GM21390 (cell line): ENCODE results near the gene CACNA1I.

Experiments
- ATAC-seq: cut with Tn5 transposase; IDR thresholded peaks from one replicate; pipeline ENCODE4 v1.9.1; 2021; ENCODE audit not compliant: unreplicated experiment

CACNA1I gene

GRCh38 chr22:39567135-39567946, 3.2 kb upstream of the CACNA1I start:
- no peak for ATAC-seq

DNA sequence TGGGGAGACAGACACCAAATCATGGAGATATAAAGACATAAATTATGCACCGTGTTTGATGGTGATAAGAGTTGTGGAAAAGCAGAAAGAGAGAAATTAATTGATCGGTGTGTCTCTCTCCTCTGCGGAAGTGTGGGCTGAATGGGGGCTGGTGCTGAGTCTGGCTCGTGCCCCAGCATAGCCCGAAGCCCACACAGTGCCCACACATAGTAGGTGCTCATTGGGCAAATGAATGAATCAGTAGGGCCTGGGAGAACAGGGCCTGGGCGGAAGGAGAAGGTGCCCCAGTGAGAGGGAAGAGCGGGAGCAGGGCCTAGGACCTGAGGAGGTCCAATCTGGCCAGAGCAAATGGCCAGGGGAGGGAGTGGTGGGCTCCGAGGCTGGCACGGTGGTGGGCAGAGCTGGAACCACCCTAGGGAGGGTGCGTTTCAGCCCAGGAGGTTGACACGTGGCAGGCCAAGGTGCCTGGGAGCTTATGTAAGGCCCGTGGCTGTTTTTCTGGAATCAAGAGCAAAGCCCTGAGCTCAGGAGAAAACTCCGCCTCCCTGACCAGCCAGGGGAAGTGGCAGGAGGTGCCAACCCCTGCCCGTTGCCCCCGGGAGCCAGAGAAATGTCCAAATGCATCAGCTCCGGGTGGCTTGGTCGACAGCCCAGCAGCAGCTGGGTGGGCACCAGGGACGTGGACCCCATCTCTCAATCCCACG, 2.1 kb upstream of the CACNA1I start:
- ATAC-seq, result no peak

DNA sequence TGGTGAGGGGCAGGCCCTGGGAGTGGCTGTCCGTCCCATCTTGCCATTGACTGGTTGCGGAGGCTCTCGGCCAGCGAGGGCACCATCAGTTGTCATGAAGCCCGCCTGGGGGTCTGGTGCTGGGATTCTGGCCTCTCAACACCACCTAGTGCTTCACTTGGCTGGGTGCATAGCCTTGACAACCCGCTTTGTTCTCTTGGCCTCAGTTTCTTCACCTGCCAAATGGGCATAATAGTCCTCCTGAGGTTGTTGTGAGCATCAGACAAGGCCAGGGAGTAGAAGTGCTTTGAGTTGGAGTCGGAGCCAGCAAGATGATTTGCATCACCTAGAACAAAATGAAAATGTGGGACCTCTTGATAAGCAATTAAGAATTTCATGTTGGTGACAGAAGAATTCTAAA, 1.5 kb upstream of the CACNA1I start:
- no peak for ATAC-seq

- no peak for ATAC-seq
Observed at GRCh38 chr22:39570226-39570625, 327 bp upstream of the CACNA1I start.

- ATAC-seq, result no peak
Observed at GRCh38 chr22:39571538-39571937, 985 bp downstream of the CACNA1I start.

GRCh38 chr22:39574779-39575551, 4.4 kb downstream of the CACNA1I start:
- no peak for ATAC-seq

DNA sequence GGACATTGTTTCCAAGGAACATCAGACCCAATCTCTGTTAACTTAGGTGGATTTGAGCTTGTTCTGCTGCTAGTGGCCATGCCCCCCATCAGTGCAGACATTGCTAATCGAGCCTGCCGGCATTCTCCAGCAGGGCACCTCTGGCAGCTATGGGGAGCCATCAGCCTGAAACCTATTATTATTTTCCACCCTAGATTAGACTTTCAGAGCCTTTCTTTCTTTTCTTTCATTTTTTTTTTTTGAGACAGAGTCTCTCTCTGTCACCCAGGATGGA, 4.9 kb downstream of the CACNA1I start:
- no peak for ATAC-seq

- no peak for ATAC-seq
Observed at GRCh38 chr22:39576027-39576426, 5.5 kb downstream of the CACNA1I start.

DNA sequence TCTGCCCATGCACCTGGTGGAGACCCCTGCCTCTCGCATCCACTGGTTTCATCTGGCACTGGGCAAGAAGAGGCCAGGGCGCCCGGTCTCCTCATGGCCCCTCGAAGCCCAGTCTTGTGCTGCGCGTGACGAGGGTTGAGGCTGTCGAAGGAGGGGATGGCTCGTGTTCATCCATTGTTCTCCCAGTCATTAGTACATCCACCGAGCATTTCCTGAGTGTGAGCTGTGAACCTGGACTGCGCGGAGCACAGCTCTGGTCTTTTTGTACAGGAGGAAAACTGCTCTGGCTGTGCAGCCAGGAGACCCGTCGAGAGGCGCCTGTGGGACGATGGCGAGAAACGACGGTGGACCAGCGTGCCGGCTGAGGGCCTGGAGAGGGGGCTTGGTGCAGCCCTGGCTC, 6.8 kb downstream of the CACNA1I start:
- no peak for ATAC-seq

DNA sequence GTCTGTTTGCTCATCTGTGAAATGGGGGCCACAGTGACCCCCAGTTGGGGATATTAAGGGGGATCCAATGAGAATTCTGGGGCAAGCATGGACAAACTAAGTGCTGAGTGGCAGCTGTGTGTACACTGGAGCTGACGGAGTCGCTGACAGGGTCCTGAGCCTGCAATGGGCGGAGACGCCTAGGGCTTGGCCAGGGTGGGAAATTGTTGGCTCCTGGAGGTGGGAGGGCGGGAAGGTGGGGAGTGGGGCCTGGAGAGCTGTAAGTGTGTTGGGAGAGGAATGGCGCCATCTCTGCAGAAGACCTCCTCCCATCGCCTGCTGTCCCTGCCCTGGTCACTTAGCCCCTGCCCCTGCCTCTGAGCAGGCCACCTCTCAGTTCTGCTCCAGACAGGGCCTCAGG, 7.3 kb downstream of the CACNA1I start:
- no peak for ATAC-seq

DNA sequence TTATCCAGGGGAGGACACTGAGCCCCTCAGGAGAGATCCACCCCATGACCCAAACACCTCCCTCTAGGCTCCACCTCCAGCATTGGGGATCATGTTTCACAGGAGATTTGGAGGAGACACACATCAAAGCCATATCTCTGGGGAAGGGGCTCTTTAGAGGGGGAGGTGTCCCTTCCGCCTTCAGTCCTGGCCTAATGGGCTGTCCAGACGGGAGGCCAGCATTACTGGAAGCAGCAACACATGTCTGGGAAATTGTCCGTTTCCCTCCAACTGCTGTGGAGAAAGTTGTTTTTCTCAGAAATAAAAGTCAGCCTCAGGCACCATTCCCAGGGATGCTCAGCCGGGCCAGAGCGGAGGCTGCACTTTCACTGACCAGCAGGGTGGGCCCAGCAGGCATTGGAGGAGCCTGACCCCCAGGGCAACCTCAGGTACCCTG, 9.5 kb downstream of the CACNA1I start:
- ATAC-seq, result no peak

GRCh38 chr22:39580795-39581194, 10.2 kb downstream of the CACNA1I start:
- no peak for ATAC-seq

DNA sequence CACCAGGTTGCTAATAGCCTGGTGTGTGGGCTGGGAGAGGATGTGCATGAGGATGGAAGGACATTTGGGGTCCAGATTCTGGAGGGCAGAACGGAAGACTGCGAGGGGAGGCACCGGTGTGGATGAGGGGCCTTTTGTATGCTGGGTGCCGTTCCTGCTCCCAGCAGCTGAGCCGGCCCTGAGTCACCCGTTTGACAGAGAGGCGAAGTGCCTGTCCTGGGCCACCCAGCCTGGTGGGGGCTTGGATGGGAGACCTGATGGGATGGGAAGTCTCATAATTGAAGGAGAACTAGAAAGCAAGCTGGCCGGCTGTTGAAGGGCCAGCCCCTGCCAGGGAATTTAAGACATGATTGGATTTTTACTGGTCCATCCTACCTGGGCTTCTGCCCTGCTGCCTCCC, 10.8 kb downstream of the CACNA1I start:
- ATAC-seq, result no peak

DNA sequence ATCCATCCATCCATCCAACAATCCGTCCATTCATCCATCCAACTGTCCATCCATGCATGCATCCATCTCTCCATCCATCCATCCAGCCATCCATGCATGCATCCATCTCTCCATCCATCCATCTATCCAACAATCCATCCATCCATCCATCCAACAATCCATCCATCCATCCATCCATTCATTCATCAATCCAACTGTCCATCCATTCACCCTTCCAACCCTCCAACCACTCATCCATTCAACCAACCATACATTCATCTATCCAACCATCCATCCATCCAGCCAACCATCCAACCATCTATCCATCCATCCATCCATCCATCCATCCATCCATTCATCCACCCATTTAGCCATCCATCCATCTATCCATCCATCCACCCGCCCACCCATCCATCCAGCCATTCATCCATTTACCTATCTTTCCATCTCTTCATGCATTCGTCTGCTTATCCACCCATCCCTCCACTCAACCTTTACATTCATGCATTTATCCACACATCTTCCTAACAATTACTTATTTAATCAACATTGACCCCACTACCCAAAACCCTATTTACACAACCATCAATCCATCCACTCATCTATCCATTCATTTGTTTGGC, 12.6 kb downstream of the CACNA1I start:
- ATAC-seq, result no peak

- ATAC-seq, result no peak
Observed at GRCh38 chr22:39589875-39590274, 19.3 kb downstream of the CACNA1I start.

DNA sequence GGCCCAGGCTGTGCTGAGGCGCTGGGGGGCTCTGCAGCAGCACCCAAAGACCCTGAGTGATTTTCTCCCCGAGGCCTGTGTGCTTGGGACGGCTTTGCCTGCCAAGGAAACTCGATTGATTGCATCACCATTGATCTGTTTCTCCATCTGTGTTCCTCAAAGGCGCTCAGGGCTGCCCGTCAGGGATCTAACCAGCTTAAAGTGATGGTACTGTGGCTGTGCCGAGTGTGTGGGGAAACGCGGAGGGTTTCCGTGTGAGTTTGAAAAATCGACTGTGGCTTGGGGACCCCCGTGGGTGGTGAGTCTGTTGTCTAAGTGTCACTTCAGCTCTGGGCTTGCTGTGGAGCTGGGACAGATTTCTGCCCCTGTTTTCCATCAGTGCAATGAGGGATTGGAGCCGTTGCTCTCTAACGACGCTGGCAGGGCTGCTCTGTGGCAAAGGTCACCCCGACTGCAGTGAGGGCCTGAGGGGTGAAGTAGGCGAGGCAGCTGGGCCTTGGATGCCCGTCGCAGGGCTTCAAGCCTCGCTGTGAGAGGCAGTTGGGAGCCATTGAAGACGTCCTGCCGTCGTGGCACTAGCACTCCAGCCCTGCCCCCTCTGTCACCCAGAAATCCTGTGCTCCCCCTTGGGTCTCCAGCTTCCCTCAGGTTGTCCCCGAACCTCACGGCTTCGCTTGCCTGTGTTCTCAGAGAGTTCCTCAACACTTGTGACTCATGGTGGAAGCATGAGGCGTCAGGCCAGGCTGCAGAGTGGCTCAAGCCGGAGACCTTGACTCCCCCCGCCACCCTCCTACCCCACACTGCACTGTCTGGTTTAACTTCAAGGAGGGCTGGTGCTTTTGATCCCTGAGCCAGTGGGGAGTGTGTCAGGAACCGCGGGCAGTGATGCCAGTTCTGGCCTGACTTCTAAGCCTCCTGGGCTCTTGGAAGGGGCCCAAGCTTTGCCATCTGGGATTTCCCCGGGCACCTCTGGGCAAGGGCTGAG, 21.8 kb downstream of the CACNA1I start:
- ATAC-seq, result no peak

DNA sequence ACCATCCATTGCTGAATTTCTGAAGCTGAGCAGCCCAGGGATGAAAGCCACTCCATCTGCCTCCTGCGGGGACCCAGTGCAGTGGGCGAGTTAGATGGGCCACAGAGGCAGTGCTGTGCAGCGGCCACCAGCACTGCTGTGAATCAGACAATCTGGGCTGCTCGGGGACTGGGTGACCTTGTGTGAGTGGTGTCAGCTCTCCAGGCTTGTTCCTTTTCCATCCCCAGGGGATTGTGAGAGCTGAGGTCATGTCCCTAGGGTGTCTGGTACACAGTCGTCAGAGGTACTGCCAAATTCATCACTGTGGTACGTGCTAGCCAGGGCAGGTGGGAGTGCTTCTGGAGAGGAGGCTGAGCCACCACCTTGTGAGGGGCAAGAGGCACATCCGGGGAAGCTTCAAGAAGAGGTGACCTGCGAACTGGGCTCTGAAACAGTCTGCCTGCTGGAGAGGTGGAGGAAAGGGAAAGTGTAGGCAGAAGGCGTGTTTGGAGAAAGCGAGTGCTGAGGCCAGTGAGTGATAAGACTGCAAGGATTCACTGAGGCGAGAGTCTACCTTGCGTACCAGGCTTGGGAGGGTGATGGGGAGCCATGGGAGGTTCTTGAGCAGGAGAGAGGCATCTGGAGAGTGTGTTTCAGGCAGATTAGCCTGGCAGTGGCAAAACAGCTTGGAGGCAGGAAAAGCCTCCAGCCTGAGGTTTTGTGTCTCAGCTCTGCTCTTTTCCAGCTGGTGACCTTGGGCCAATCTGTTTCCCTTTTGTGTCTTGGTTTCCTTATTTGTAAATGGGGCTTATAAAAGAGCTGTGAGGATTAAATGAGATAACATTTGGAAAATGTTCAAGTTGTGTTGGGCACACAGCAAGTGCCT, 22.7 kb downstream of the CACNA1I start:
- ATAC-seq, result no peak

DNA sequence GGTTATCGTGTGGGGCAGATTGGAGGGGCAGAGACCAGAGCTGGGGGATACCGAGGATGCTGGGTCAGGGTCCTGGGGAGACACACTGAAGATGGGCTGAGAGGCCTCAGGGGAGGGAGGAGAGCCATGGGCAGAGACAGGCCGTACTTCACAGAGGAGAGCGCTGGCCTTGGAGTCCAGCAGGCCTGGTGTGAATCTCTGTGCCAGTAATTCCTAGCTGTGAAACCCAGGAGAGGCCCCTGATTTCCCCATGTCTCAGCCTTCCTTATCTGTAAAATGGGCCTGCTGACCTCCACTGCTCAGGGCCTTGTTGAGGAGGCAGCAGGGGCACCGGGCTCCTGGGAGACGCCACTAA, 23.4 kb downstream of the CACNA1I start:
- no peak for ATAC-seq

- ATAC-seq, result no peak
Observed at GRCh38 chr22:39594411-39594810, 23.9 kb downstream of the CACNA1I start.
